ENCODE measurements around the gene FADS1. TPM values are rescaled to one million over a fixed set of nuclear protein-coding genes. Genes with fewer than 3 reads are reported as not detected.

Gene FADS1
- total and polyA plus RNA-seq, 4 experiments from 2014 or later: 0.70 to 2.2 (median 1.2) TPM

DNA sequence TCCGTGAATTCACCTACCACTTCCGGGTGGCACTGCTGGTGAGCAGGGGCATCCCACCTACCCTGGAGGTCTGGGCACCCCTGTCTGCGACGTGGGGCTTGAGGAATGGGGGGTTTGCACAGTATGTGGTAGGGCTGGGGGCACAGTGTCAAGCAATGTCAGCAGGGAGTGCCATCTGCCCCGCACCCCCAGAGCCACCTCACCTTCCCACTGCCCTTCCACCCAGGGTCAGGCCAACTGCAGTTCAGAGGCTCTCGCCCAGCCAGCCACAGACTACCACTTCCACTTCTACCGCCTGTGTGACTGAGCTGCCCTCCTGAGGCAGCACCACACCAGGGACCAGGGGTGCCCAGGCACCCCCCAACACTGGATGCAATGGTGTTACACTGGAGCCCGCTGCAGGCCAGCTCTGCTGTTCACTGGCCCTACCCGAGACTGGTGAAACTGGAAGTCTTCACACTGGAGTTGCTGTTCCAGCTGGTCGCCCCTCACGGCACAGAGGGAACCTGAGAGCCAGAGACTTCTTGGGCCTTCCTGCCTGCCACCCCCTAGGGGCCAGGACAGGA, 30.9 kb downstream of the FADS1 start:
- peaks cover 25 to 62% of the 10 kb centered on the region in 2 donors for H3K36me3 Mint-ChIP-seq
- no peaks in the 10 kb centered on the region for H3K27me3 Mint-ChIP-seq
- Histone ChIP-seq H3K9me3 (ENCODE audit: control insufficient read depth in 1 of 2, low read length in 2 of 2) (no peaks in the 10 kb centered on the region), H3K4me1 (ENCODE audit: insufficient read depth, low read length) (no peaks in the 10 kb centered on the region), H3K4me3 (ENCODE audit: low read length in 2 of 2) (no peak overlapping the region), H3K27me3 (ENCODE audit: insufficient read depth, low read length) (no peaks in the 10 kb centered on the region), H3K27ac (ENCODE audit: low read depth, low read length) (no peak overlapping the region), H3K36me3 (ENCODE audit: insufficient read depth, low read length) (peaks cover 57% of the 10 kb centered on the region)
- CTCF ChIA-PET (ENCODE audit: partially characterized antibody): interaction anchor here (2.7 kb wide), 1 partner anchor 11 kb away, joined by 16 read pairs; no protein-coding TSS in a partner anchor
- no peak for DNase-seq
- H3K4me1 Mint-ChIP-seq: peaks cover 2 to 21% (median 9%) of the 10 kb centered on the region in 4 donors
- H3K27ac Mint-ChIP-seq: no peak overlapping the region
- H3K9me3 Mint-ChIP-seq: no peaks in the 10 kb centered on the region
- POLR2A ChIA-PET (ENCODE audit: partially characterized antibody): interaction anchor here (0.7 kb wide), 1 partner anchor 22 kb away, joined by 3 read pairs; no protein-coding TSS in a partner anchor
- no peak overlapping the region for H3K4me3 Mint-ChIP-seq
- intact Hi-C loops (cut with micrococcal nuclease): no loop called here

- Histone ChIP-seq H3K27me3 (ENCODE audit: insufficient read depth, low read length) (no peaks in the 10 kb centered on the region), H3K36me3 (ENCODE audit: insufficient read depth, low read length) (peaks cover 47% of the 10 kb centered on the region), H3K9me3 (ENCODE audit: control insufficient read depth in 1 of 2, low read length in 2 of 2) (no peaks in the 10 kb centered on the region), H3K4me1 (ENCODE audit: insufficient read depth, low read length) (no peaks in the 10 kb centered on the region), H3K4me3 (ENCODE audit: low read length in 2 of 2) (no peak overlapping the region), H3K27ac (ENCODE audit: low read depth, low read length) (no peak overlapping the region)
- Mint-ChIP-seq H3K9me3 (no peaks in the 10 kb centered on the region), H3K4me1 (peaks cover 0 to 8% (median under 1%) of the 10 kb centered on the region in 4 donors), H3K4me3 (no peak overlapping the region), H3K27ac (peak overlapping the region in 3 of 7 donors; percentile 22 to 59 (median 31)), H3K36me3 (peaks cover 17 to 50% of the 10 kb centered on the region in 2 donors), H3K27me3 (no peaks in the 10 kb centered on the region)
- intact Hi-C loops (cut with micrococcal nuclease): no loop called here
- no peak for DNase-seq
- ChIA-PET POLR2A (ENCODE audit: partially characterized antibody) (no interaction called here), CTCF (ENCODE audit: partially characterized antibody) (interaction anchor here (1.3 to 1.5 kb wide), 2 partner anchors 13 to 298 kb away, joined by 3 to 4 read pairs; no protein-coding TSS in a partner anchor)
Observed at GRCh38 chr11:61784506-61784805, 32.3 kb downstream of the FADS1 start.

GRCh38 chr11:61783717-61784505, 32.9 kb downstream of the FADS1 start:
- intact Hi-C loops (cut with micrococcal nuclease): no loop called here
- CTCF ChIA-PET (ENCODE audit: partially characterized antibody): interaction anchor here (1.3 to 1.5 kb wide), 2 partner anchors 13 to 298 kb away, joined by 3 to 4 read pairs; no protein-coding TSS in a partner anchor
- Mint-ChIP-seq H3K36me3 (peaks cover 14 to 44% of the 10 kb centered on the region in 2 donors), H3K4me1 (peaks cover 0 to 4% (median 0%) of the 10 kb centered on the region in 4 donors), H3K27ac (peak overlapping the region in 2 of 7 donors; percentile 24 to 74), H3K4me3 (no peak overlapping the region), H3K27me3 (no peaks in the 10 kb centered on the region), H3K9me3 (no peaks in the 10 kb centered on the region)
- Histone ChIP-seq H3K4me3 (ENCODE audit: low read length in 2 of 2) (no peak overlapping the region), H3K36me3 (ENCODE audit: insufficient read depth, low read length) (peaks cover 42% of the 10 kb centered on the region), H3K9me3 (ENCODE audit: control insufficient read depth in 1 of 2, low read length in 2 of 2) (no peaks in the 10 kb centered on the region), H3K4me1 (ENCODE audit: insufficient read depth, low read length) (no peaks in the 10 kb centered on the region), H3K27me3 (ENCODE audit: insufficient read depth, low read length) (no peaks in the 10 kb centered on the region), H3K27ac (ENCODE audit: low read depth, low read length) (no peak overlapping the region)
- POLR2A ChIA-PET (ENCODE audit: partially characterized antibody): no interaction called here
- no peak for DNase-seq

DNA sequence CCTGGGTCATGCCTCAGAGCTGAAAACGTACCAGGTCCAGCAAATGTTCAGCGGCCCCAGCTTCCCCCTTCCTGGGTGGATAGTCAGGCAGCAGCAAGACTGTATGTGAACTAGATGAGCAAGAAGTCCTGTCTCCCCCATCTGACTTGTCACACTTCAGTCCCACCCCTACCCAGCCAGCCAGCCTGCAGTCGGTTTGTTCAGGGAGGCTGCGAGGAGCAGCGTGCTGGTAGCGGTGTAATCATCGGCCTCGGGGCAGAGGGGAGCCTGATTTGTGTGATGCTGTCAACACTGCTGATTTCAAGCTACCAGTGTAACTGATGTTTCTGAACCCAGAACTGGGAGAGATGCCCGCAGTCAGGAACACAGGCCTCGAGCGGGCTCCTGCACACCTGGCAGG, 34.0 kb downstream of the FADS1 start:
- Mint-ChIP-seq H3K4me3 (no peak overlapping the region), H3K36me3 (peaks cover 10 to 34% of the 10 kb centered on the region in 2 donors), H3K4me1 (peaks cover 0 to 6% (median 2%) of the 10 kb centered on the region in 4 donors), H3K27ac (no peak overlapping the region), H3K27me3 (no peaks in the 10 kb centered on the region), H3K9me3 (no peaks in the 10 kb centered on the region)
- H3K9me3 ChIP-seq (ENCODE audit: control insufficient read depth in 1 of 2, low read length in 2 of 2): no peaks in the 10 kb centered on the region
- ChIA-PET POLR2A (ENCODE audit: partially characterized antibody) (no interaction called here), CTCF (ENCODE audit: partially characterized antibody) (interaction anchor here (1.5 kb wide), 1 partner anchor 14 kb away, joined by 4 read pairs; no protein-coding TSS in a partner anchor)
- no peak for DNase-seq
- peaks cover 31% of the 10 kb centered on the region for H3K36me3 ChIP-seq (ENCODE audit: insufficient read depth, low read length)
- H3K27ac ChIP-seq (ENCODE audit: low read depth, low read length): no peak overlapping the region
- peaks cover 3% of the 10 kb centered on the region for H3K4me1 ChIP-seq (ENCODE audit: insufficient read depth, low read length)
- no peak overlapping the region for H3K4me3 ChIP-seq (ENCODE audit: low read length in 2 of 2)
- intact Hi-C loops (cut with micrococcal nuclease): no loop called here
- H3K27me3 ChIP-seq (ENCODE audit: insufficient read depth, low read length): no peaks in the 10 kb centered on the region

DNA sequence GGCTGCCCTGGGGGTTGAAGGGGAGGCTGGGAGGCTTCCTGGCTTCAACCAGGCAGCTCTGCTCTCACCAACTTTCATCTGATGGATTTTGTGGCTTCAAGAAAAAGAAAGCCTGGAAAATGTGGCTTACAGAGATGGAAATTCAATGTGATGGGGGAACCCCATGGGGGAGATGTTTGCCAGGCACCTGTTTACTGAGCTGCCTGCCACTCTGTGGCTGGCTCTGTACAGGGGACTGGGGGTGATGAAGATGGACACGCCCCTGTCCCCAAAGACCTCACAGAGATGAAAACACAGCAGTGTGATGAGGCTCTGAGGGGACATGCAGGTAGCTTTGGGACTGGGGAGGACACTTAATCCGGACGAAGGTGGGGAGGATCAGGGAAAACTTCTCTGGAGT, 34.5 kb downstream of the FADS1 start:
- Mint-ChIP-seq H3K9me3 (no peaks in the 10 kb centered on the region), H3K27ac (peak overlapping the region in 1 of 7 donors; percentile 52), H3K4me3 (no peak overlapping the region), H3K4me1 (peaks cover 0 to 9% (median 4%) of the 10 kb centered on the region in 4 donors), H3K27me3 (no peaks in the 10 kb centered on the region), H3K36me3 (peaks cover 10 to 32% of the 10 kb centered on the region in 2 donors)
- Histone ChIP-seq H3K4me1 (ENCODE audit: insufficient read depth, low read length) (peaks cover 6% of the 10 kb centered on the region), H3K27me3 (ENCODE audit: insufficient read depth, low read length) (no peaks in the 10 kb centered on the region), H3K36me3 (ENCODE audit: insufficient read depth, low read length) (peaks cover 27% of the 10 kb centered on the region), H3K4me3 (ENCODE audit: low read length in 2 of 2) (no peak overlapping the region), H3K9me3 (ENCODE audit: control insufficient read depth in 1 of 2, low read length in 2 of 2) (no peaks in the 10 kb centered on the region), H3K27ac (ENCODE audit: low read depth, low read length) (no peak overlapping the region)
- POLR2A ChIA-PET (ENCODE audit: partially characterized antibody): no interaction called here
- DNase-seq: no peak
- CTCF ChIA-PET (ENCODE audit: partially characterized antibody): no interaction called here
- intact Hi-C loops (cut with micrococcal nuclease): no loop called here

DNA sequence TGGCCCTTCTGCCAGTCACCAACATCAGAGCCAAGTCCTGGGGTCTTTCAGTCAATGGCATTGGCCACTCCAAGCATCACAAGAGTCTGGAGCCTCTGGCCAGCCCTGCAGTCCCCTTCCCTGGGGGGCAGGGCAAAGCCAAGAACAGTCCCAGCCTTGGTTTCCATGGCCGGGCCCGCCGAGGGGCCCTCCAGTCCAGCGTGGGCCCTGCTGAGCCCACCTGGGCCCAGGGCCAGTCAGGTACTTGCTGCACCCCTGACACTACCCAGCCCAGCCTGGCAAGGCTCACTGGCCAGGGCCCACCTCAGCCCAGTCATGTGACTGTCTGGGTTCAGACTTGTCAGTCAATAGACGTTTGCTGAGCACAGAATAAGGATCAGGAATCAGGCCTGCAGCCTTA, 35.2 kb downstream of the FADS1 start:
- peaks cover 10 to 25% of the 10 kb centered on the region in 2 donors for H3K36me3 Mint-ChIP-seq
- H3K9me3 Mint-ChIP-seq: no peaks in the 10 kb centered on the region
- H3K27me3 Mint-ChIP-seq: no peaks in the 10 kb centered on the region
- peaks cover under 1 to 15% (median 9%) of the 10 kb centered on the region in 4 donors for H3K4me1 Mint-ChIP-seq
- no peak overlapping the region for H3K4me3 ChIP-seq (ENCODE audit: low read length in 2 of 2)
- H3K36me3 ChIP-seq (ENCODE audit: insufficient read depth, low read length): peaks cover 20% of the 10 kb centered on the region
- H3K9me3 ChIP-seq (ENCODE audit: control insufficient read depth in 1 of 2, low read length in 2 of 2): no peaks in the 10 kb centered on the region
- intact Hi-C loops (cut with micrococcal nuclease): no loop called here
- H3K27ac ChIP-seq (ENCODE audit: low read depth, low read length): no peak overlapping the region
- no peak overlapping the region for H3K4me3 Mint-ChIP-seq
- DNase-seq: no peak
- H3K27ac Mint-ChIP-seq: no peak overlapping the region
- H3K4me1 ChIP-seq (ENCODE audit: insufficient read depth, low read length): peaks cover 12% of the 10 kb centered on the region
- POLR2A ChIA-PET (ENCODE audit: partially characterized antibody): interaction anchor here (1.5 kb wide), 1 partner anchor 10 kb away, joined by 5 read pairs; no protein-coding TSS in a partner anchor
- H3K27me3 ChIP-seq (ENCODE audit: insufficient read depth, low read length): no peaks in the 10 kb centered on the region
- CTCF ChIA-PET (ENCODE audit: partially characterized antibody): no interaction called here

GRCh38 chr11:61780581-61781162, 36.1 kb downstream of the FADS1 start:
- peaks cover 3 to 20% (median 10%) of the 10 kb centered on the region in 4 donors for H3K4me1 Mint-ChIP-seq
- peaks cover 13% of the 10 kb centered on the region for H3K4me1 ChIP-seq (ENCODE audit: insufficient read depth, low read length)
- H3K27ac ChIP-seq (ENCODE audit: low read depth, low read length): no peak overlapping the region
- H3K9me3 Mint-ChIP-seq: no peaks in the 10 kb centered on the region
- intact Hi-C loops (cut with micrococcal nuclease): no loop called here
- no peak for DNase-seq
- CTCF ChIA-PET (ENCODE audit: partially characterized antibody): interaction anchor here (1.2 to 1.5 kb wide), 3 partner anchors 17 to 302 kb away, joined by 3 to 6 read pairs (median 4); no protein-coding TSS in a partner anchor
- no peak overlapping the region for H3K4me3 ChIP-seq (ENCODE audit: low read length in 2 of 2)
- POLR2A ChIA-PET (ENCODE audit: partially characterized antibody): interaction anchor here (1.1 to 1.5 kb wide), 2 partner anchors 11 to 14 kb away, joined by 3 to 5 read pairs; no protein-coding TSS in a partner anchor
- no peaks in the 10 kb centered on the region for H3K27me3 Mint-ChIP-seq
- peaks cover 11% of the 10 kb centered on the region for H3K36me3 ChIP-seq (ENCODE audit: insufficient read depth, low read length)
- no peak overlapping the region for H3K4me3 Mint-ChIP-seq
- H3K9me3 ChIP-seq (ENCODE audit: control insufficient read depth in 1 of 2, low read length in 2 of 2): no peaks in the 10 kb centered on the region
- H3K27ac Mint-ChIP-seq: peak overlapping the region in 1 of 7 donors; percentile 10
- H3K36me3 Mint-ChIP-seq: peaks cover 10 to 19% of the 10 kb centered on the region in 2 donors
- no peaks in the 10 kb centered on the region for H3K27me3 ChIP-seq (ENCODE audit: insufficient read depth, low read length)

Measured in CD4-positive, alpha-beta memory T cell (primary cell).